SH-SY5Y (cell line): ENCODE data around the gene OR14A2.

Source experiments
- GATA2 ChIP-seq: IDR thresholded peaks from 2 replicates; pipeline ENCODE4 v1.6.1; 2011; ENCODE audit warnings: mild to moderate bottlenecking, low read depth, low read length
- GATA3 ChIP-seq: IDR thresholded peaks from 2 replicates; pipeline ENCODE4 v1.6.1; 2011; ENCODE audit warnings: low read depth, mild to moderate bottlenecking, low read length, moderate library complexity

- TF ChIP-seq GATA2 (no peak), GATA3 (no peak)
These were observed 12.5 kb upstream of the OR14A2 start, which contains the start of gene OR1C1 for GRCh38 chr1:247760456-247760855.
